Measurements from ENCODE around the gene G3BP1. TPM values are rescaled to one million over a fixed set of nuclear protein-coding genes. Genes with fewer than 3 reads are reported as not detected.

Gene G3BP1
- total and polyA plus RNA-seq, 3 experiments from 2014 or later = 142 to 377 (median 371) TPM

- DNase-seq = no peak
- peaks cover 5% of the 10 kb centered on the region for H3K4me1 ChIP-seq (ENCODE audit: insufficient read depth, low read length)
- no peaks in the 10 kb centered on the region for H3K27me3 ChIP-seq (ENCODE audit: insufficient read depth, low read length, poor library complexity, severe bottlenecking)
- ChIA-PET POLR2A (no interaction called here), CTCF (interaction anchor here (1.7 kb wide), 1 partner anchor 41 kb away, joined by 4 read pairs; no protein-coding TSS in a partner anchor)
- no peaks in the 10 kb centered on the region for H3K9me3 ChIP-seq (ENCODE audit: low read length)
- Mint-ChIP-seq H3K9me3 (no peaks in the 10 kb centered on the region), H3K4me3 (no peak overlapping the region), H3K4me1 (peaks cover 10 to 13% (median 13%) of the 10 kb centered on the region in 3 donors), H3K36me3 (peaks cover 4 to 56% (median 10%) of the 10 kb centered on the region in 3 donors), H3K27ac (no peak overlapping the region), H3K27me3 (peaks cover 0 to 1% of the 10 kb centered on the region in 2 donors)
- no peak overlapping the region for H3K27ac ChIP-seq (ENCODE audit: low read depth, low read length)
- no peak overlapping the region for H3K4me3 ChIP-seq (ENCODE audit: low read length)
- no peaks in the 10 kb centered on the region for H3K36me3 ChIP-seq (ENCODE audit: insufficient read depth, low read length)
Observed at GRCh38 chr5:151737431-151737830, 34.3 kb upstream of the G3BP1 start.

- peaks cover 3 to 60% (median 16%) of the 10 kb centered on the region in 3 donors for H3K36me3 Mint-ChIP-seq
- peaks cover 13% of the 10 kb centered on the region in 3 donors for H3K4me1 Mint-ChIP-seq
- H3K4me3 Mint-ChIP-seq = no peak overlapping the region
- Histone ChIP-seq H3K36me3 (ENCODE audit: insufficient read depth, low read length) (no peaks in the 10 kb centered on the region), H3K4me3 (ENCODE audit: low read length) (no peak overlapping the region), H3K9me3 (ENCODE audit: low read length) (no peaks in the 10 kb centered on the region), H3K27ac (ENCODE audit: low read depth, low read length) (no peak overlapping the region), H3K27me3 (ENCODE audit: insufficient read depth, low read length, poor library complexity, severe bottlenecking) (no peaks in the 10 kb centered on the region), H3K4me1 (ENCODE audit: insufficient read depth, low read length) (peaks cover 5% of the 10 kb centered on the region)
- H3K27ac Mint-ChIP-seq = no peak overlapping the region
- H3K27me3 Mint-ChIP-seq = peaks cover 0 to 1% of the 10 kb centered on the region in 2 donors
- DNase-seq = no peak
- ChIA-PET POLR2A (no interaction called here), CTCF (interaction anchor here (1.7 to 3.5 kb wide), 2 partner anchors 14 to 42 kb away, joined by 4 to 22 read pairs; no protein-coding TSS in a partner anchor)
- no peaks in the 10 kb centered on the region for H3K9me3 Mint-ChIP-seq
Observed at GRCh38 chr5:151738125-151738848, 33.5 kb upstream of the G3BP1 start.

DNA sequence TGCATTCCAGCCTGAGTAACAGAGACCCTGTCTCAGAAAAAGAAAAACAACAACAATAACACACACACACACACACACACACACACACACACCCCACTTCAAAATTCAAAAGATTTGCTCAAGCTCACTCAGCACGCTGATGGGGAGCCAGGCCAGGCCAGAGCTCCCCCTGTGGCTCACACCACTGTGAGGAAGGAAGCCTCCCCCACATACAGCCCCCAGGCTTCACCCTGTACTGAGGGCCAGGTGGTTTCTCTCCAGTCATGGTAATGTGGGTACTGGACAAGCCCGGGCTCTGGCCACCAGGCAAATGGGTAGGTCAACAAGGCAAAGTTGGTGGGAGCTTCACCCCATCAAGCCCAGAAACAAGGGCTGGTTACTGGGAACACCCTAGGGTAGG lies 32.4 kb upstream of the G3BP1 start:
- Histone ChIP-seq H3K27ac (ENCODE audit: low read depth, low read length) (no peak overlapping the region), H3K4me1 (ENCODE audit: insufficient read depth, low read length) (peaks cover 5% of the 10 kb centered on the region), H3K36me3 (ENCODE audit: insufficient read depth, low read length) (no peaks in the 10 kb centered on the region), H3K27me3 (ENCODE audit: insufficient read depth, low read length, poor library complexity, severe bottlenecking) (no peaks in the 10 kb centered on the region), H3K4me3 (ENCODE audit: low read length) (no peak overlapping the region), H3K9me3 (ENCODE audit: low read length) (no peaks in the 10 kb centered on the region)
- ChIA-PET CTCF (interaction anchor here (1.2 to 3.5 kb wide), 6 partner anchors 8 to 81 kb away, joined by 3 to 22 read pairs (median 6); no protein-coding TSS in a partner anchor), POLR2A (interaction anchor here (0.9 kb wide), 1 partner anchor 19 kb away, joined by 3 read pairs; the partner anchor contains the start of gene ATOX1)
- peaks cover 3 to 62% (median 18%) of the 10 kb centered on the region in 3 donors for H3K36me3 Mint-ChIP-seq
- peaks cover 0 to 1% of the 10 kb centered on the region in 2 donors for H3K27me3 Mint-ChIP-seq
- H3K4me3 Mint-ChIP-seq = no peak overlapping the region
- no peak for DNase-seq
- H3K9me3 Mint-ChIP-seq = no peaks in the 10 kb centered on the region
- H3K4me1 Mint-ChIP-seq = peaks cover 14 to 20% (median 19%) of the 10 kb centered on the region in 3 donors
- peak overlapping the region in 1 of 8 donors; percentile 95 for H3K27ac Mint-ChIP-seq

DNA sequence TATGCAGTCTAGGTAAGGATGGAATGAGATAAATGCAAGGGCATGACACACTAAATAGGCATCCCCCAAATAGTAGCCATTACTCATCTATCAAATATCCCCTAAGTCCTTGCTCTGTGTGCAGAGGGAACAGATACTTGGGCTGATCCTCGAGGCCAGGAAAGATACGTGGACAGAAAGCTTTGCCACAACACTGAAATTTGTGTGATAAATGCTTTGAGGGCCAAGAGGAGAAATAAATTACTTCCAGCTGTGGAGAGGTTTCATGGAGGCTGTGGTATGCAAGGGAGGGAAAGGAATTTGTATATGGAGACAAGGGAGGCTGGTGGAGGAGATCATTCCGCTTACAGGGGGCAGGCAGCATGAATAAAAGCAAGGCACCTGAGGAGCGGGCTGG lies 31.8 kb upstream of the G3BP1 start:
- Mint-ChIP-seq H3K27ac (peak overlapping the region in 1 of 8 donors; percentile 71), H3K4me1 (peaks cover 17 to 25% (median 24%) of the 10 kb centered on the region in 3 donors), H3K27me3 (no peaks in the 10 kb centered on the region), H3K36me3 (peaks cover 3 to 63% (median 19%) of the 10 kb centered on the region in 3 donors), H3K9me3 (no peaks in the 10 kb centered on the region), H3K4me3 (no peak overlapping the region)
- H3K9me3 ChIP-seq (ENCODE audit: low read length) = no peaks in the 10 kb centered on the region
- DNase-seq = no peak
- no peaks in the 10 kb centered on the region for H3K36me3 ChIP-seq (ENCODE audit: insufficient read depth, low read length)
- H3K4me1 ChIP-seq (ENCODE audit: insufficient read depth, low read length) = peaks cover 7% of the 10 kb centered on the region
- ChIA-PET CTCF (interaction anchor here (1.2 to 3.5 kb wide), 5 partner anchors 9 to 81 kb away, joined by 3 to 22 read pairs (median 7); no protein-coding TSS in a partner anchor), POLR2A (interaction anchor here (0.9 to 1.3 kb wide), 2 partner anchors 18 to 31 kb away, joined by 3 read pairs; partner anchors contain the start of gene ATOX1)
- no peak overlapping the region for H3K27ac ChIP-seq (ENCODE audit: low read depth, low read length)
- no peaks in the 10 kb centered on the region for H3K27me3 ChIP-seq (ENCODE audit: insufficient read depth, low read length, poor library complexity, severe bottlenecking)
- H3K4me3 ChIP-seq (ENCODE audit: low read length) = no peak overlapping the region

- H3K4me1 Mint-ChIP-seq = peaks cover 22 to 30% (median 29%) of the 10 kb centered on the region in 3 donors
- H3K9me3 ChIP-seq (ENCODE audit: low read length) = no peaks in the 10 kb centered on the region
- CTCF ChIA-PET = interaction anchor here (1.2 to 3.5 kb wide), 5 partner anchors 9 to 82 kb away, joined by 3 to 22 read pairs (median 7); no protein-coding TSS in a partner anchor
- H3K4me1 ChIP-seq (ENCODE audit: insufficient read depth, low read length) = peaks cover 12% of the 10 kb centered on the region
- no peak overlapping the region for H3K27ac ChIP-seq (ENCODE audit: low read depth, low read length)
- peaks cover 3 to 67% (median 19%) of the 10 kb centered on the region in 3 donors for H3K36me3 Mint-ChIP-seq
- no peak overlapping the region for H3K4me3 ChIP-seq (ENCODE audit: low read length)
- peak; percentile 20 to 62 (median 42) for DNase-seq
- POLR2A ChIA-PET = interaction anchor here (0.9 to 1.3 kb wide), 2 partner anchors 18 to 31 kb away, joined by 3 read pairs; partner anchors contain the start of gene ATOX1
- no peaks in the 10 kb centered on the region for H3K9me3 Mint-ChIP-seq
- no peaks in the 10 kb centered on the region for H3K27me3 Mint-ChIP-seq
- H3K4me3 Mint-ChIP-seq = no peak overlapping the region
- H3K27ac Mint-ChIP-seq = peak overlapping the region in 4 of 8 donors; percentile 25 to 82 (median 54)
- no peaks in the 10 kb centered on the region for H3K27me3 ChIP-seq (ENCODE audit: insufficient read depth, low read length, poor library complexity, severe bottlenecking)
- H3K36me3 ChIP-seq (ENCODE audit: insufficient read depth, low read length) = peaks cover under 1% of the 10 kb centered on the region
Observed at GRCh38 chr5:151740336-151740942, 31.3 kb upstream of the G3BP1 start.

DNA sequence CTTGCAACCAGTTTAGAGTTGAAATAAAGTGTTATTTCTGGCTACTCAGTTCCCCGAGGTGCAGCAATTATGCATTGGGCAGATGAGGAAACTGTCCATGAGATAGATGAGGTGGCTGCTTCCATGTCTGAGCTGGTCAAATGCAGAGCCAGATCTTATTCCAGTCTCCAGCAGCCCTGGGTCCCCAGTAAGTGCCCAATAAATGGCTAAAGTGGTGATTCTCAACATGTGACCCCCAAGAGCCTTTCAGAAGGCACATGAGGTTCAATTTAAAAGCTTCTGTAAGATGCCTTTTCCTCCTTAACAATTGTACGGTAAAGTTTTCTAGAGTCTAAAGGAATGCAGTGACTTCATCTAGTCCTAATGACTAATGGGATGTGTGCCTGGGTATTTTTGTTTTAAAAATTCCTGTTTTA lies 30.8 kb upstream of the G3BP1 start:
- Histone ChIP-seq H3K4me1 (ENCODE audit: insufficient read depth, low read length) (peaks cover 18% of the 10 kb centered on the region), H3K4me3 (ENCODE audit: low read length) (no peak overlapping the region), H3K36me3 (ENCODE audit: insufficient read depth, low read length) (peaks cover 6% of the 10 kb centered on the region), H3K27ac (ENCODE audit: low read depth, low read length) (no peak overlapping the region), H3K9me3 (ENCODE audit: low read length) (no peaks in the 10 kb centered on the region), H3K27me3 (ENCODE audit: insufficient read depth, low read length, poor library complexity, severe bottlenecking) (no peaks in the 10 kb centered on the region)
- no peak for DNase-seq
- Mint-ChIP-seq H3K4me3 (no peak overlapping the region), H3K36me3 (peaks cover 3 to 68% (median 19%) of the 10 kb centered on the region in 3 donors), H3K4me1 (peaks cover 28 to 35% (median 34%) of the 10 kb centered on the region in 3 donors), H3K9me3 (no peaks in the 10 kb centered on the region), H3K27me3 (no peaks in the 10 kb centered on the region), H3K27ac (peak overlapping the region in 4 of 8 donors; percentile 25 to 82 (median 54))
- ChIA-PET POLR2A (interaction anchor here (0.6 to 1.3 kb wide), 2 partner anchors 15 to 30 kb away, joined by 3 to 4 read pairs; no protein-coding TSS in a partner anchor), CTCF (interaction anchor here (1.7 to 3.5 kb wide), 2 partner anchors 11 to 82 kb away, joined by 5 to 22 read pairs; no protein-coding TSS in a partner anchor)

DNA sequence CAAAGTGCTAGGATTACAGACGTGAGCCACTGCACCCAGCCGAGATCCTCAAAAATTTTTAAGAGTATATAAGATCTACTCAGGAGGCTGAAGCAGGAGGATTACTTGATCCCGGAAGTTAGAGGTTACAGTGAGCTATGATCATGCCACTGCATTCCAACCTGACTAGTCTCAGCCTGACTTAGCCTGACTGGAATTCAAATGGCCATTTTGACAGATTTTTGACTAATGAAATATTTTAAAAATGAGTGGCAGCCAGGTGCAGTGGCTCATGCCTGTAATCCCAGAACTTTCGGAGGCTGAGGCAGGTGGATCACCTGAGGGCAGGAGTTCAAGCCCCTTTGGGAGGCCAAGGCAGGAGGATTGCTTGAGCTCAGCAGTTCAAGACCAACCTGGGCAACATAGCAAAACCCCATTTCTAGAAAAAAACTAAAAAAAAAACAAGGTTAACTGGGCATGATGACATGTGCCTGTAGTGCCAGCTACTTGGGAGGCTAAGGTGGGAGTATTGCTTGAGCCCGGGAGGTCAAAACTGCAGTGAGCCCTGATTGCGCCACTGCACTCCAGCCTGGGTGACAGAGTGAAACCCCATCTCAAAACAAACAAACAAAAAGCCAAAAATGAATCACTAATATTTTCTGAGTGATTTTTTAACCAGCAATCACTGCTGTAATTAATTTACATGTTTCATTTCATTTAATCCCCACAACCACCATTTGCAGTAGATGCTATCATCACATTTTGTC lies 29.9 kb upstream of the G3BP1 start:
- no peak overlapping the region for H3K4me3 ChIP-seq (ENCODE audit: low read length)
- no peak overlapping the region for H3K27ac ChIP-seq (ENCODE audit: low read depth, low read length)
- H3K9me3 Mint-ChIP-seq = no peaks in the 10 kb centered on the region
- H3K27ac Mint-ChIP-seq = peak overlapping the region in 1 of 8 donors; percentile 85
- H3K27me3 Mint-ChIP-seq = no peaks in the 10 kb centered on the region
- ChIA-PET POLR2A (interaction anchor here (0.6 kb wide), 2 partner anchors 14 to 28 kb away, joined by 4 to 7 read pairs; no protein-coding TSS in a partner anchor), CTCF (interaction anchor here (1.7 to 3.5 kb wide), 2 partner anchors 10 to 83 kb away, joined by 5 to 22 read pairs; no protein-coding TSS in a partner anchor)
- H3K36me3 Mint-ChIP-seq = peaks cover 3 to 68% (median 19%) of the 10 kb centered on the region in 3 donors
- DNase-seq = no peak
- H3K4me1 ChIP-seq (ENCODE audit: insufficient read depth, low read length) = peaks cover 26% of the 10 kb centered on the region
- H3K4me1 Mint-ChIP-seq = peaks cover 36 to 44% (median 42%) of the 10 kb centered on the region in 3 donors
- no peaks in the 10 kb centered on the region for H3K9me3 ChIP-seq (ENCODE audit: low read length)
- H3K36me3 ChIP-seq (ENCODE audit: insufficient read depth, low read length) = peaks cover 8% of the 10 kb centered on the region
- no peaks in the 10 kb centered on the region for H3K27me3 ChIP-seq (ENCODE audit: insufficient read depth, low read length, poor library complexity, severe bottlenecking)
- no peak overlapping the region for H3K4me3 Mint-ChIP-seq
